ENCODE results near the gene VAV3.

GRCh38 chr1:107930292-107930691, 34.7 kb downstream of the VAV3 start:
- TF ChIP-seq CTCF (IDR thresholded peaks at IDR 0.05) (no peak), ZFX (IDR thresholded peaks at IDR 0.05; ENCODE audit: borderline replicate concordance) (no peak)

All from 22Rv1 (cell line).